Breast epithelium (tissue), 4 donors: ENCODE data around the gene FOXE3. TPM values are rescaled to one million over a fixed set of nuclear protein-coding genes. Genes with fewer than 3 reads are reported as not detected.

Experiments used
- DNase-seq, 2 donors: peaks; one replicate each; pipeline ENCODE4 v3.0.0-alpha.2; 2019; ENCODE audit warnings: low spot score in 2 of 2
- H3K27ac ChIP-seq, 2 donors: fragments of 200-600 bp; sonication (generic) in 1 of 2; one replicate each; pipeline ENCODE4 v1.5.1; 2016 to 2019; ENCODE audit warnings: mild to moderate bottlenecking in 1 of 2
- H3K27me3 ChIP-seq, 2 donors: fragments of 200-600 bp; sonication (generic) in 1 of 2; one replicate each; pipeline versions ENCODE4 v1.5.1 to v1.6.0; 2017 to 2019; ENCODE audit warnings: control low read depth in 1 of 2, mild to moderate bottlenecking in 1 of 2
- H3K36me3 ChIP-seq: fragments of 200-600 bp; one replicate; pipeline ENCODE4 v1.5.1; 2019
- H3K4me1 ChIP-seq, 2 donors: fragments of 200-600 bp; sonication (generic); one replicate each; pipeline ENCODE4 v1.5.1; 2016 to 2019; ENCODE audit warnings: control low read depth in 1 of 2
- H3K4me3 ChIP-seq, 3 donors: fragments of 200-600 bp; sonication (generic); 1 replicate in 2 of 3; 2 replicates in 1 of 3; pipeline ENCODE4 v1.5.1; 2016 to 2019; ENCODE audit warnings: mild to moderate bottlenecking in 3 of 3, moderate library complexity in 2 of 3
- H3K9me3 ChIP-seq, 2 donors: fragments of 200-600 bp; sonication (generic) in 1 of 2; one replicate each; pipeline ENCODE4 v1.5.1; 2016 to 2019; ENCODE audit warnings: control low read depth in 1 of 2
- CTCF ChIP-seq, 3 donors: fragments of 450-650 bp; IDR thresholded peaks; one replicate each; pipeline ENCODE4 v1.5.1; 2016 to 2017; ENCODE audit warnings: antibody characterized with exemption in 3 of 3, mild to moderate bottlenecking in 3 of 3, moderate library complexity in 3 of 3
- POLR2A ChIP-seq: fragments of 450-650 bp; IDR thresholded peaks from one replicate; pipeline ENCODE4 v1.6.1; 2016; ENCODE audit warnings: antibody characterized with exemption, mild to moderate bottlenecking, moderate library complexity
- POLR2AphosphoS5 ChIP-seq, 3 donors: sonication (generic); formaldehyde crosslinking; IDR thresholded peaks; one replicate each; pipeline ENCODE4 v1.6.1; 2017; ENCODE audit warnings: antibody characterized with exemption in 3 of 3
- intact Hi-C: fragments of 100-400 bp; cut with DNase I; formaldehyde crosslinking; loops from one replicate; pipeline ENCODE4 v1.15.1; 2023; ENCODE audit warnings: low total_unique reads
- total RNA-seq, 3 donors: library from RNA; depleted of rRNA; stranded (reverse); fragments of >200 nt; gene quantifications; one replicate each; pipeline ENCODE4 v1.1.0, GENCODE V29; 2016

FOXE3 gene
- total RNA-seq, 3 donors from 2014 or later, result not detected

GRCh38 chr1:47417170-47418044 lies 1.3 kb downstream of the FOXE3 start:
- Histone ChIP-seq H3K27ac (no peak overlapping the region), H3K9me3 (no peaks in the 10 kb centered on the region), H3K27me3 (peaks cover 2 to 31% of the 10 kb centered on the region in 2 donors), H3K4me1 (no peaks in the 10 kb centered on the region), H3K36me3 (no peaks in the 10 kb centered on the region), H3K4me3 (peak overlapping the region in 1 of 3 donors; percentile 64)
- no peak for TF ChIP-seq POLR2AphosphoS5 (IDR thresholded peaks at IDR 0.05)
- no peak for TF ChIP-seq CTCF (IDR thresholded peaks at IDR 0.05)
- TF ChIP-seq POLR2A, result no peak
- intact Hi-C loops, result no loop called here
- DNase-seq, result no peak

GRCh38 chr1:47418122-47418521 lies 2.0 kb downstream of the FOXE3 start:
- Histone ChIP-seq H3K36me3 (no peaks in the 10 kb centered on the region), H3K27ac (no peak overlapping the region), H3K4me1 (no peaks in the 10 kb centered on the region), H3K9me3 (no peaks in the 10 kb centered on the region), H3K4me3 (no peak overlapping the region), H3K27me3 (peaks cover 2 to 31% of the 10 kb centered on the region in 2 donors)
- TF ChIP-seq CTCF (IDR thresholded peaks at IDR 0.05), result no peak
- no peak for TF ChIP-seq POLR2A
- TF ChIP-seq POLR2AphosphoS5 (IDR thresholded peaks at IDR 0.05), result no peak
- no peak for DNase-seq
- intact Hi-C loops, result no loop called here

GRCh38 chr1:47418681-47419325 lies 2.7 kb downstream of the FOXE3 start:
- Histone ChIP-seq H3K27me3 (peaks cover 2 to 31% of the 10 kb centered on the region in 2 donors), H3K27ac (no peak overlapping the region), H3K36me3 (no peaks in the 10 kb centered on the region), H3K4me1 (no peaks in the 10 kb centered on the region), H3K4me3 (no peak overlapping the region), H3K9me3 (no peaks in the 10 kb centered on the region)
- no peak for TF ChIP-seq POLR2AphosphoS5 (IDR thresholded peaks at IDR 0.05)
- TF ChIP-seq POLR2A, result no peak
- no peak for TF ChIP-seq CTCF (IDR thresholded peaks at IDR 0.05)
- DNase-seq, result no peak
- intact Hi-C loops, result no loop called here

- no peaks in the 10 kb centered on the region for H3K36me3 ChIP-seq
- no peaks in the 10 kb centered on the region for H3K4me1 ChIP-seq
- H3K27ac ChIP-seq, result no peak overlapping the region
- intact Hi-C loops, result no loop called here
- peaks cover 2 to 23% of the 10 kb centered on the region in 2 donors for H3K27me3 ChIP-seq
- TF ChIP-seq POLR2AphosphoS5 (IDR thresholded peaks at IDR 0.05) (no peak), POLR2A (no peak), CTCF (IDR thresholded peaks at IDR 0.05) (no peak)
- no peaks in the 10 kb centered on the region for H3K9me3 ChIP-seq
- no peak for DNase-seq
- H3K4me3 ChIP-seq, result no peak overlapping the region
Observed at GRCh38 chr1:47420547-47420946, 4.5 kb downstream of the FOXE3 start.

- DNase-seq, result no peak
- H3K4me1 ChIP-seq, result no peaks in the 10 kb centered on the region
- no peaks in the 10 kb centered on the region for H3K27me3 ChIP-seq
- TF ChIP-seq POLR2AphosphoS5 (IDR thresholded peaks at IDR 0.05), result no peak
- TF ChIP-seq POLR2A, result no peak
- no peak for TF ChIP-seq CTCF (IDR thresholded peaks at IDR 0.05)
- no peak overlapping the region for H3K4me3 ChIP-seq
- H3K36me3 ChIP-seq, result no peaks in the 10 kb centered on the region
- H3K27ac ChIP-seq, result no peak overlapping the region
- intact Hi-C loops, result no loop called here
- no peaks in the 10 kb centered on the region for H3K9me3 ChIP-seq
Observed at GRCh38 chr1:47423872-47424271, 7.8 kb downstream of the FOXE3 start.
